ENCODE measurements around the gene SLIT3. TPM values are rescaled to one million over a fixed set of nuclear protein-coding genes. Genes with fewer than 3 reads are reported as not detected.

SLIT3 gene
- total RNA-seq, 1 experiment from 2014 or later: 0.92 TPM

DNA sequence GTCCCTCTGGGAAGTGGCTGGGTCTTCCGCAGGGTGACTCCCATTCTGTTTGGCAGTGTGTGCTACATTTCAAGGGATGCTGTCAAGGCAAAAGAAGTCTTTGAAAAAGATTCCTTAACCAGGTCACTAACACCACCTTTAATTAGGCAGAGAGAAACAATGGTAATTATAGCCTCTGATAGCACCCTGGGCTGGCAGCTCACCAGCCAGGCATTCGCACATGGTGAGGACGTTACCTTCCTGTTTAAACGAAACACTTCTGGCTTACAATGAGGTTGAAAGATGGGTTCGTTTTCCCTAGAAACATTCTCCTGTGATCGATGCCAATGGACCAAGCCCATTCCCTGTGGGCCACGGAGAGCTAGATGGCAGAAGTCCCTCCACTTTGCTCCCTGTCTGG is 491.7 kb downstream of the SLIT3 start:
- no peak overlapping the region for H4K8ac ChIP-seq (replicated peaks; ENCODE audit: insufficient read length, low read depth, low read length)
- H3K79me1 ChIP-seq (ENCODE audit: insufficient read depth, low read depth, low read length, poor library complexity, severe bottlenecking): no peaks in the 10 kb centered on the region
- H2BK12ac ChIP-seq (ENCODE audit: insufficient read length, low read depth, low read length): no peak overlapping the region
- no peak overlapping the region for H2BK5ac ChIP-seq (ENCODE audit: insufficient read length, low read length)
- no peak overlapping the region for H2BK15ac ChIP-seq (ENCODE audit: low read depth, low read length)
- H3K27me3 ChIP-seq (ENCODE audit: insufficient read depth, low read length): no peaks in the 10 kb centered on the region
- H2BK120ac ChIP-seq (ENCODE audit: low read depth, low read length, poor library complexity, severe bottlenecking): no peak overlapping the region
- no peak overlapping the region for H3K56ac ChIP-seq (ENCODE audit: insufficient read length, low read depth, low read length)
- no peaks in the 10 kb centered on the region for H3K79me2 ChIP-seq (ENCODE audit: insufficient read depth, low read length)
- H2AFZ ChIP-seq (ENCODE audit: low read length): no peak overlapping the region
- H3K23me2 ChIP-seq (ENCODE audit: insufficient read length, low read depth, low read length, poor library complexity, severe bottlenecking): no peaks in the 10 kb centered on the region
- no peak overlapping the region for H2BK20ac ChIP-seq (ENCODE audit: low read depth, low read length, poor library complexity, severe bottlenecking)
- no peak overlapping the region for H3K18ac ChIP-seq (ENCODE audit: insufficient read length, low read depth, low read length)
- no peak overlapping the region for H3K4me2 ChIP-seq (ENCODE audit: insufficient read depth, insufficient read length, low read length)
- Mint-ChIP-seq H3K4me1 (peaks cover 0 to 2% of the 10 kb centered on the region in 2 experiments; a peak in 1 of 4 replicates), H3K4me3 (no peak overlapping the region), H3K36me3 (ENCODE audit: insufficient read depth in 1 of 3, low read depth in 3 of 3) (no peaks in the 10 kb centered on the region), H3K27me3 (ENCODE audit: low read depth) (peaks cover 27% of the 10 kb centered on the region), H3K9me3 (no peaks in the 10 kb centered on the region; a peak in 1 of 5 replicates), H3K27ac (no peak overlapping the region; a peak in 1 of 7 replicates)
- no CpG with 5 or more reads among the region's 7 CpGs for WGBS (ENCODE audit: extremely low coverage, insufficient read length, low lambda C conversion rate)
- no peaks in the 10 kb centered on the region for H4K20me1 ChIP-seq (ENCODE audit: control insufficient read depth, insufficient read depth, insufficient read length)
- H3K27ac ChIP-seq (ENCODE audit: insufficient read length, low read depth, low read length): no peak overlapping the region
- H2AK5ac ChIP-seq (ENCODE audit: insufficient read length, low read length): no peak overlapping the region
- H3K14ac ChIP-seq (ENCODE audit: insufficient read depth, low read length): no peak overlapping the region
- H3K4me1 ChIP-seq (ENCODE audit: insufficient read depth, low read length): no peaks in the 10 kb centered on the region
- no peak for TF ChIP-seq CTCF (conservative IDR thresholded peaks at IDR 0.05)
- no peak overlapping the region for H4K5ac ChIP-seq (ENCODE audit: insufficient read length, low read depth, low read length)
- H3K9ac ChIP-seq (ENCODE audit: extremely low read depth, insufficient read length, low read length): no peak overlapping the region
- no peaks in the 10 kb centered on the region for H3K9me3 ChIP-seq (ENCODE audit: control insufficient read depth, low read depth, low read length)
- H3K23ac ChIP-seq (ENCODE audit: insufficient read length, low read depth, low read length): no peak overlapping the region
- no peak overlapping the region for H3T11ph ChIP-seq (ENCODE audit: low read length)
- no peak overlapping the region for H4K91ac ChIP-seq (ENCODE audit: insufficient read length, low read depth, low read length)
- H3K4ac ChIP-seq (ENCODE audit: low read depth, low read length): no peak overlapping the region
- no peak for DNase-seq
